Stomach (tissue), 9 donors: ENCODE data around the gene PPP1R9B. TPM values are rescaled to one million over a fixed set of nuclear protein-coding genes. Genes with fewer than 3 reads are reported as not detected.

Source experiments
- DNase-seq, 2 donors: peaks; one replicate each; pipeline versions ENCODE4 v3.0.0 to v3.0.0-alpha.2; 2013 to 2019
- H3K27ac ChIP-seq, 5 donors: fragments of 200-600 bp in 4 of 5; sonication (generic) in 4 of 5; one replicate each; pipeline ENCODE4 v1.5.1; 2013 to 2019; ENCODE audit warnings: mild to moderate bottlenecking in 1 of 5, moderate library complexity in 1 of 5
- H3K27me3 ChIP-seq, 3 donors: fragments of 200-600 bp; sonication (generic); one replicate each; pipeline ENCODE4 v1.5.1; 2017 to 2019; ENCODE audit warnings: mixed run types in 1 of 3
- H3K36me3 ChIP-seq, 4 donors: fragments of 200-600 bp; sonication (generic); 1 replicate in 3 of 4; 2 replicates in 1 of 4; pipeline ENCODE4 v1.5.1; 2016 to 2019
- H3K4me1 ChIP-seq, 4 donors: fragments of 200-600 bp; sonication (generic); one replicate each; pipeline ENCODE4 v1.5.1; 2016 to 2019
- H3K4me3 ChIP-seq, 4 donors: fragments of 200-600 bp; sonication (generic) in 3 of 4; one replicate each; pipeline ENCODE4 v1.5.1; 2016 to 2019; ENCODE audit warnings: mild to moderate bottlenecking in 1 of 4
- H3K9me3 ChIP-seq, 4 donors: fragments of 200-600 bp; sonication (generic); one replicate each; pipeline ENCODE4 v1.5.1; 2016 to 2019
- CTCF ChIP-seq, 7 experiments: fragments of 450-650 bp in 4 of 7; fragments of 200-600 bp in 3 of 7; sonication (generic) in 3 of 7; IDR thresholded peaks; one replicate each; pipeline ENCODE4 v1.5.1; 2016 to 2019; ENCODE audit warnings: antibody characterized with exemption in 7 of 7, control low read depth in 2 of 7, mild to moderate bottlenecking in 1 of 7
- EP300 ChIP-seq: sonication (generic); formaldehyde crosslinking; IDR thresholded peaks from one replicate; pipeline ENCODE4 v1.6.1; 2017; ENCODE audit warnings: antibody characterized with exemption
- POLR2A ChIP-seq, 4 donors: fragments of 450-650 bp; IDR thresholded peaks; one replicate each; pipeline ENCODE4 v1.6.1; 2016; ENCODE audit warnings: antibody characterized with exemption in 4 of 4, control low read depth in 2 of 4, mild to moderate bottlenecking in 1 of 4, moderate library complexity in 1 of 4
- POLR2AphosphoS5 ChIP-seq, 3 donors: sonication (generic); formaldehyde crosslinking; IDR thresholded peaks; one replicate each; pipeline ENCODE4 v1.6.1; 2016; ENCODE audit warnings: antibody characterized with exemption in 3 of 3
- WGBS, 5 donors: extraction: QIAGEN DNeasy Blood & Tissue Kit in 3 of 5; methylation state at CpG; one replicate each; pipeline versions ENCODE4 v1.1.5 to v1.1.7; 2013 to 2018; 5-methylcytosine and 5-hydroxymethylcytosine counted together
- intact Hi-C: fragments of 100-400 bp; cut with DNase I; formaldehyde crosslinking; loops from one replicate; pipeline ENCODE4 v1.15.1; 2023; ENCODE audit warnings: low total_unique reads
- polyA plus RNA-seq, 3 donors: library from polyadenylated mRNA; stranded (reverse); fragments of 200-250 nt; gene quantifications; one replicate each; pipeline ENCODE4 v1.2.3, GENCODE V29; 2013
- total RNA-seq, 5 donors: library from RNA; depleted of rRNA; stranded (reverse); fragments of >200 nt; gene quantifications; one replicate each; pipeline versions ENCODE4 v1.1.0 to v1.2.3, GENCODE V29; 2014 to 2016
- donor health status: healthy with polysubstance abuse.
- donor health status: Bipolar disorder and iron deficiency.
- donor health status: healthy.

The PPP1R9B gene
- total and polyA plus RNA-seq, 8 donors = 11.6 to 64.2 (median 18.9) TPM

DNA sequence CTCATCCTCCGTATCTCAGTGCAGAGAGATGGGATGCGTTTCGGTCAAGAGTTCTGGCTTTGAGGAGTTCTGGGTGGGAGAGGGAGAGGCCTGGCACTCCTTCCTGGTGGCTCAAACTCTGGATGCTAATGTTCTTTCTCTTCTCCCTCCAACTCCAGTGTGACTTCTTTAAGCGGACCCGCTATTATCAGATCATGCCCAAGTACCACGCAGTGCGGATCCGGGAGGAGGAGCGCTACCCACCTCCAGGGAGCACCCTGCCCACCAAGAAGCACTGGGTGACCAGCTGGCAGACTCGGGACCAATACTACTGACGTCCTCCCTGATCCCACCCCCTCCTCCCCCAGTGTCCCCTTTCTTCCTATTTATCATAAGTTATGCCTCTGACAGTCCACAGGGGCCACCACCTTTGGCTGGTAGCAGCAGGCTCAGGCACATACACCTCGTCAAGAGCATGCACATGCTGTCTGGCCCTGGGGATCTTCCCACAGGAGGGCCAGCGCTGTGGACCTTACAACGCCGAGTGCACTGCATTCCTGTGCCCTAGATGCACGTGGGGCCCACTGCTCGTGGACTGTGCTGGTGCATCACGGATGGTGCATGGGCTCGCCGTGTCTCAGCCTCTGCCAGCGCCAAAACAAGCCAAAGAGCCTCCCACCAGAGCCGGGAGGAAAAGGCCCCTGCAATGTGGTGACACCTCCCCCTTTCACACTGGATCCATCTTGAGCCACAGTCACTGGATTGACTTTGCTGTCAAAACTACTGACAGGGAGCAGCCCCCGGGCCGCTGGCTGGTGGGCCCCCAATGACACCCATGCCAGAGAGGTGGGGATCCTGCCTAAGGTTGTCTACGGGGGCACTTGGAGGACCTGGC lies 61.3 kb downstream of the PPP1R9B start:
- Histone ChIP-seq H3K4me1 (peaks cover 0 to 4% (median 1%) of the 10 kb centered on the region in 4 donors), H3K9me3 (no peaks in the 10 kb centered on the region), H3K27me3 (no peaks in the 10 kb centered on the region), H3K4me3 (no peak overlapping the region), H3K36me3 (peaks cover 21 to 47% (median 41%) of the 10 kb centered on the region in 4 donors), H3K27ac (no peak overlapping the region)
- intact Hi-C loops = no loop called here
- DNase-seq = peak in 1 of 2 donors; percentile 5
- no peak for TF ChIP-seq POLR2A (IDR thresholded peaks at IDR 0.05)
- TF ChIP-seq POLR2AphosphoS5 (IDR thresholded peaks at IDR 0.05) = no peak
- no peak for TF ChIP-seq CTCF (IDR thresholded peaks at IDR 0.05)
- no peak for TF ChIP-seq EP300
- WGBS, 5 donors = 84 to 86% (median 85%) methylated on average over 23 to 25 of the region's 25 CpGs

DNA sequence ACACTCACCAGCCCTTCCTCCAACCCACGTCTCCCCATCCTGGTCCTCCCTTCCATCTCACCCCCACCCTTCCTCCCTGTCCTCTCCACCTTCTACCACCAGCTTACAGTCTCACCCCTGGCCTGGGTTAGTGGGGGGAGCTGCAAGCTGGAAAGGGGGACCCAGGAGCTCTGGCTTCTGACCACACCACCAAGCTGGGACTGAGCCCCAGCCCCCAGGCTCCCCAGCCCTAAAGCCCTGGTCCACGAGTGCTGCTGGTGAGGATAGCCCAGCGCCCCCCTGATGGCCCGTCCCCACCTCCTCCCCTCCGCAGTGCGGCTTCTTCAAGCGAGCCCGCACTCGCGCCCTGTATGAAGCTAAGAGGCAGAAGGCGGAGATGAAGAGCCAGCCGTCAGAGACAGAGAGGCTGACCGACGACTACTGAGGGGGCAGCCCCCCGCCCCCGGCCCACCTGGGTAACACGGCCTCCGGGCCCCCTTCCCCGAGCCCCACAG lies 62.5 kb downstream of the PPP1R9B start:
- Histone ChIP-seq H3K4me3 (no peak overlapping the region), H3K9me3 (no peaks in the 10 kb centered on the region), H3K27ac (no peak overlapping the region), H3K36me3 (peaks cover 26 to 57% (median 46%) of the 10 kb centered on the region in 4 donors), H3K4me1 (no peaks in the 10 kb centered on the region), H3K27me3 (no peaks in the 10 kb centered on the region)
- peak in 1 of 2 donors; percentile 15 for DNase-seq
- intact Hi-C loops = loop anchor here (2.0 kb wide), 1 partner anchor 61 kb away; no protein-coding TSS in a partner anchor
- no peak for TF ChIP-seq CTCF (IDR thresholded peaks at IDR 0.05)
- TF ChIP-seq EP300 = no peak
- no peak for TF ChIP-seq POLR2A (IDR thresholded peaks at IDR 0.05)
- no peak for TF ChIP-seq POLR2AphosphoS5 (IDR thresholded peaks at IDR 0.05)
- WGBS, 5 donors = 88 to 93% (median 91%) methylated on average over 17 to 19 of the region's 19 CpGs

DNA sequence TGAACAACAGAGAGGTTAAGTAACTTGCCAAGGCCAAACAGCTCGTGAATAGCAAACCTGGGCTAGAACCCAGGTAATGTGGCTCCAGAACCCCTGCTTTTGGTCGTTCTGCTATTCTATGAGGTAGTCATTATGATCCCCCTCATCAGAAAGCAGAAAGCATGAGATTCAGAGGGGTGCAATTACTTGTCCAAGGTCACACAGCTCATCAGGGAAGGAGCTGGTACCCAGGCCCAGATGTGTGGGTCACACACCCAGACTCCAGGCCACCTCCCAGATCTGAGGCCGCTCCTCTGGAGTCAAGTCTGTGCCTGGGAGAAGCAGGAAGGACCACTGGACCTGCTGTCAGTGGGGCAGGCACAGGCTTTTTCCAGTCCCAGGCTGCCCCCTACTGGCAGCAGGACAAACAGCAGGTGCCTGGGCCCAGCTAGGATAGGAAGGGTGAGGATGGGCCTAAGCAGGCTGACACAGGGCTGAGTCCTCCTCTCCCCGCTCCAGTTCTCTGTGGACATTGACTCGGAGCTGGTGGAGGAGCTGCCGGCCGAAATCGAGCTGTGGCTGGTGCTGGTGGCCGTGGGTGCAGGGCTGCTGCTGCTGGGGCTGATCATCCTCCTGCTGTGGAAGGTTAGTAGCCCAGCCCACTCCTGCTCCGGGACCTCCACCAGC lies 63.1 kb downstream of the PPP1R9B start:
- no peaks in the 10 kb centered on the region for H3K27me3 ChIP-seq
- H3K4me1 ChIP-seq = no peaks in the 10 kb centered on the region
- H3K27ac ChIP-seq = no peak overlapping the region
- TF ChIP-seq EP300 (no peak), POLR2AphosphoS5 (IDR thresholded peaks at IDR 0.05) (peak in 1 of 3 donors; percentile 63), CTCF (IDR thresholded peaks at IDR 0.05) (peak in 6 of 7 experiments; percentile 13 to 98 (median 95)), POLR2A (IDR thresholded peaks at IDR 0.05) (no peak)
- no peaks in the 10 kb centered on the region for H3K9me3 ChIP-seq
- 40 to 62% (median 48%) methylated on average over 10 of the region's 10 CpGs for WGBS, 5 donors
- peaks cover 31 to 63% (median 52%) of the 10 kb centered on the region in 4 donors for H3K36me3 ChIP-seq
- peak; percentile 79 to 88 for DNase-seq
- H3K4me3 ChIP-seq = no peak overlapping the region
- intact Hi-C loops = loop anchor here (2.0 kb wide), 1 partner anchor 61 kb away; no protein-coding TSS in a partner anchor

Other genes starting within 250 kb of the PPP1R9B start
- gene DLX4, start 181.5 kb downstream of the PPP1R9B start, total RNA-seq = not detected
- gene DLX4, start 181.5 kb downstream of the PPP1R9B start, polyA plus RNA-seq = under 1 TPM in 2 of 3 donors, not detected in 1; 0.31 to 0.40 TPM
- gene DLX3, start 155.5 kb downstream of the PPP1R9B start, total RNA-seq = not detected
- gene DLX3, start 155.5 kb downstream of the PPP1R9B start, polyA plus RNA-seq = under 1 TPM in 1 of 3 donors, not detected in 2; 0.68 TPM
- 100 to 1,000 TPM in 4 of 5 donors, 10 to 100 TPM in 1; 33.6 to 698 (median 193) TPM for gene ITGA3, start 94.6 kb downstream of the PPP1R9B start, total RNA-seq
- gene ITGA3, start 94.6 kb downstream of the PPP1R9B start, polyA plus RNA-seq = 10 to 100 TPM in 2 of 3 donors, 1 to 10 TPM in 1; 6.9 to 37.5 (median 29.5) TPM
- gene PDK2, start 55.3 kb downstream of the PPP1R9B start, total RNA-seq = 100 to 1,000 TPM in 1 of 5 donors, 10 to 100 TPM in 2, 1 to 10 TPM in 2; 4.6 to 255 (median 31.2) TPM
- gene PDK2, start 55.3 kb downstream of the PPP1R9B start, polyA plus RNA-seq = 10 to 100 TPM; 13.5 to 20.6 (median 20.1) TPM
- gene SAMD14, start 20.5 kb downstream of the PPP1R9B start, total RNA-seq = 10 to 100 TPM in 1 of 5 donors, 1 to 10 TPM in 2, not detected in 2; 1.5 to 87.0 (median 1.9) TPM
- 1 to 10 TPM; 1.3 to 2.3 (median 1.6) TPM for gene SAMD14, start 20.5 kb downstream of the PPP1R9B start, polyA plus RNA-seq
- gene SGCA, start 15.3 kb upstream of the PPP1R9B start, total RNA-seq = 10 to 100 TPM in 3 of 5 donors, 1 to 10 TPM in 2; 5.4 to 89.3 (median 21.4) TPM
- gene SGCA, start 15.3 kb upstream of the PPP1R9B start, polyA plus RNA-seq = 10 to 100 TPM in 1 of 3 donors, 1 to 10 TPM in 2; 6.0 to 24.3 (median 8.7) TPM
- 1,000 to 10,000 TPM in 1 of 5 donors, 100 to 1,000 TPM in 3, 10 to 100 TPM in 1; 87.0 to 1,931 (median 219) TPM for gene COL1A1, start 51.0 kb upstream of the PPP1R9B start, total RNA-seq
- gene COL1A1, start 51.0 kb upstream of the PPP1R9B start, polyA plus RNA-seq = 10 to 100 TPM; 17.9 to 60.0 (median 24.9) TPM
- gene TMEM92, start 123.8 kb upstream of the PPP1R9B start, total RNA-seq = 10 to 100 TPM in 3 of 5 donors, 1 to 10 TPM in 2; 2.7 to 24.9 (median 10.4) TPM
- gene TMEM92, start 123.8 kb upstream of the PPP1R9B start, polyA plus RNA-seq = 10 to 100 TPM in 2 of 3 donors, 1 to 10 TPM in 1; 9.7 to 16.3 (median 12.2) TPM
- 100 to 1,000 TPM in 3 of 5 donors, 10 to 100 TPM in 2; 52.7 to 166 (median 121) TPM for gene XYLT2, start 195.4 kb upstream of the PPP1R9B start, total RNA-seq
- 100 to 1,000 TPM in 1 of 3 donors, 10 to 100 TPM in 2; 57.4 to 134 (median 72.5) TPM for gene XYLT2, start 195.4 kb upstream of the PPP1R9B start, polyA plus RNA-seq
- 10 to 100 TPM; 25.0 to 67.7 (median 44.4) TPM for gene MRPL27, start 222.5 kb upstream of the PPP1R9B start, total RNA-seq
- 100 to 1,000 TPM; 175 to 258 (median 219) TPM for gene MRPL27, start 222.5 kb upstream of the PPP1R9B start, polyA plus RNA-seq
- gene EME1, start 222.6 kb upstream of the PPP1R9B start, total RNA-seq = 10 to 100 TPM in 1 of 5 donors, 1 to 10 TPM in 2, under 1 TPM in 1, not detected in 1; 0.87 to 15.8 (median 3.7) TPM
- gene EME1, start 222.6 kb upstream of the PPP1R9B start, polyA plus RNA-seq = 1 to 10 TPM in 2 of 3 donors, not detected in 1; 1.2 to 2.0 TPM
- 100 to 1,000 TPM in 2 of 5 donors, 10 to 100 TPM in 3; 40.8 to 117 (median 77.1) TPM for gene LRRC59, start 246.8 kb upstream of the PPP1R9B start, total RNA-seq
- gene LRRC59, start 246.8 kb upstream of the PPP1R9B start, polyA plus RNA-seq = 10 to 100 TPM; 32.2 to 76.7 (median 75.3) TPM